LNCaP clone FGC (cell line): ENCODE data around the gene PTCH2.

Experiments
- DNase-seq: peaks from one replicate; pipeline ENCODE4 v3.0.0-alpha.2; 2011; ENCODE audit warnings: low read depth
- H3K4me3 ChIP-seq: 2 replicates; pipeline ENCODE4 v1.5.1; 2011; ENCODE audit warnings: mild to moderate bottlenecking, low read depth, low read length, control low read depth
- CTCF ChIP-seq: IDR thresholded peaks from 2 replicates; pipeline ENCODE4 v1.5.1; 2012; ENCODE audit warnings: mild to moderate bottlenecking; ENCODE audit not compliant: control insufficient read depth, insufficient read depth; ENCODE audit errors: extremely low read depth

Gene PTCH2

GRCh38 chr1:44786841-44787426, 56.1 kb downstream of the PTCH2 start:
- TF ChIP-seq CTCF, result no peak
- no peak overlapping the region for H3K4me3 ChIP-seq
- DNase-seq, result no peak

GRCh38 chr1:44786138-44786840, 56.8 kb downstream of the PTCH2 start:
- no peak overlapping the region for H3K4me3 ChIP-seq

GRCh38 chr1:44785501-44786137, 57.4 kb downstream of the PTCH2 start:
- no peak for DNase-seq
- TF ChIP-seq CTCF, result no peak
- H3K4me3 ChIP-seq, result no peak overlapping the region

More at GRCh38 chr1:44786138-44786840, 56.8 kb downstream of the PTCH2 start:
- DNase-seq, result no peak
- peak; percentile 44 for TF ChIP-seq CTCF

- DNase-seq, result no peak
- no peak overlapping the region for H3K4me3 ChIP-seq
- no peak for TF ChIP-seq CTCF
Measured at GRCh38 chr1:44785029-44785380, 58.0 kb downstream of the PTCH2 start.

- no peak overlapping the region for H3K4me3 ChIP-seq
- DNase-seq, result no peak
- no peak for TF ChIP-seq CTCF
Measured at GRCh38 chr1:44784094-44785028, 58.7 kb downstream of the PTCH2 start.

- peak; percentile 95 for DNase-seq
- TF ChIP-seq CTCF, result no peak
- no peak overlapping the region for H3K4me3 ChIP-seq
Measured at GRCh38 chr1:44783697-44784093, 59.4 kb downstream of the PTCH2 start.
